HCT116 (cell line): ENCODE data around the gene ITGA2B. TPM values are rescaled to one million over a fixed set of nuclear protein-coding genes. Genes with fewer than 3 reads are reported as not detected.

Source experiments
- ATAC-seq: fragments of 200-7000 bp; cut with Tn5 transposase; 2 replicates; pipeline ENCODE4 v1.9.1; 2020; ENCODE audit warnings: mild to moderate bottlenecking, moderate library complexity
- BruUV-seq: library from RNA; stranded (reverse); fragments of 400-500 nt; replicated peaks from 2 replicates; lab custom pipeline; 2021; lab: Mats Ljungman, UMichigan
- CTCF ChIA-PET: fragments of 300-600 bp; sonication (Branson Sonifier 250); formaldehyde crosslinking; loops from one replicate; lab custom pipeline; 2021; ENCODE audit warnings: antibody characterized with exemption; lab: Charles Lee
- POLR2A ChIA-PET: fragments of 300-600, 350-600 bp; sonication (Branson Sonifier 250); formaldehyde crosslinking; loops from one replicate; lab custom pipeline; 2021; ENCODE audit warnings: antibody characterized with exemption; lab: Charles Lee
- RAD21 ChIA-PET, 2 experiments: fragments of 300-600 bp; sonication (Branson Sonifier 250); formaldehyde crosslinking; loops; one replicate each; lab custom pipeline; 2023; ENCODE audit warnings: low total read pairs in 2 of 2; ENCODE audit not compliant: uncharacterized antibody in 2 of 2, unreplicated experiment in 2 of 2, low non-redundant PET in 1 of 2; lab: Charles Lee
- DNase-seq: peaks from one replicate; pipeline ENCODE4 v3.0.0-alpha.2; 2010; ENCODE audit warnings: low read depth, low spot score
- H2AFZ ChIP-seq: fragments of 200-600 bp; shearing (Covaris generic), sonication (generic); 2 replicates; pipeline ENCODE4 v1.6.1; 2017; ENCODE audit warnings: low read depth, mixed run types, mixed read lengths, antibody characterized with exemption, low read length; ENCODE audit not compliant: poor library complexity, severe bottlenecking
- H3K27ac ChIP-seq: 2 replicates; pipeline ENCODE4 v1.5.1; 2012; ENCODE audit warnings: low read depth, low read length
- H3K27me3 ChIP-seq: fragments of 200-600 bp; sonication (generic); 2 replicates; pipeline ENCODE4 v1.6.1; 2016; ENCODE audit warnings: mixed run types, low read length, mixed read lengths; ENCODE audit not compliant: insufficient read depth
- H3K36me3 ChIP-seq, 2 experiments: fragments of 200-500 bp in 1 of 2; fragments of 200-600 bp in 1 of 2; sonication (Bioruptor generic) in 1 of 2; sonication (generic) in 1 of 2; 2 replicates each; pipeline versions ENCODE4 v1.5.1 to v1.6.1; 2014 to 2016; ENCODE audit warnings: low read length in 2 of 2, inconsistent platforms in 1 of 2, mixed read lengths in 1 of 2, mixed run types in 1 of 2; ENCODE audit not compliant: insufficient read depth in 2 of 2, control insufficient read depth in 1 of 2
- H3K4me1 ChIP-seq, 2 experiments: fragments of 200-600 bp in 1 of 2; sonication (generic) in 1 of 2; 2 replicates each; pipeline versions ENCODE4 v1.5.1 to v1.6.1; 2012 to 2017; ENCODE audit warnings: low read length in 2 of 2, inconsistent platforms in 1 of 2, mild to moderate bottlenecking in 1 of 2, mixed read lengths in 1 of 2, mixed run types in 1 of 2, moderate library complexity in 1 of 2; ENCODE audit not compliant: insufficient read depth in 2 of 2, control insufficient read depth in 1 of 2
- H3K4me2 ChIP-seq: fragments of 200-600 bp; sonication (generic); 2 replicates; pipeline ENCODE4 v1.6.1; 2017; ENCODE audit warnings: mixed run types, low read length, mixed read lengths
- H3K4me3 ChIP-seq, 2 experiments: fragments of 200-600 bp in 1 of 2; sonication (generic) in 1 of 2; replicated peaks in 1 of 2; 2 replicates each; pipeline ENCODE4 v1.5.1; 2011 to 2016; ENCODE audit warnings: low read length in 2 of 2, control low read depth in 1 of 2, low read depth in 1 of 2, mild to moderate bottlenecking in 1 of 2, mixed read lengths in 1 of 2, mixed run types in 1 of 2
- H3K79me2 ChIP-seq: fragments of 200-600 bp; sonication (generic); 2 replicates; pipeline ENCODE4 v1.6.1; 2017; ENCODE audit warnings: mild to moderate bottlenecking, mixed run types, low read length, moderate library complexity, mixed read lengths; ENCODE audit not compliant: insufficient read depth
- H3K9ac ChIP-seq: fragments of 200-600 bp; sonication (generic); 2 replicates; pipeline ENCODE4 v1.6.1; 2016; ENCODE audit warnings: low read length, mixed read lengths
- H3K9me2 ChIP-seq: fragments of 200-600 bp; sonication (generic), shearing (Covaris generic); 2 replicates; pipeline ENCODE4 v1.6.1; 2017; ENCODE audit warnings: mixed run types, mild to moderate bottlenecking, moderate library complexity; ENCODE audit not compliant: insufficient read depth
- H3K9me3 ChIP-seq, 2 experiments: fragments of 200-500 bp in 1 of 2; fragments of 200-600 bp in 1 of 2; sonication (Bioruptor generic) in 1 of 2; sonication (generic) in 1 of 2; 2 replicates each; pipeline ENCODE4 v1.6.1; 2014 to 2017; ENCODE audit warnings: low read length in 2 of 2, mixed read lengths in 2 of 2, inconsistent platforms in 1 of 2, low read depth in 1 of 2, mild to moderate bottlenecking in 1 of 2, mixed run types in 1 of 2, moderate library complexity in 1 of 2; ENCODE audit not compliant: control insufficient read depth in 1 of 2, insufficient read depth in 1 of 2
- H4K20me1 ChIP-seq: fragments of 200-600 bp; sonication (generic), shearing (Covaris generic); 2 replicates; pipeline ENCODE4 v1.6.1; 2017; ENCODE audit warnings: mixed run types, mild to moderate bottlenecking, moderate library complexity; ENCODE audit not compliant: insufficient read depth
- ATF3 ChIP-seq: IDR thresholded peaks from 2 replicates; pipeline ENCODE4 v1.6.1; 2012
- CBX3 ChIP-seq: IDR thresholded peaks from 2 replicates; pipeline ENCODE4 v1.6.1; 2012; ENCODE audit warnings: low read depth
- ELF1 ChIP-seq: IDR thresholded peaks from 2 replicates; pipeline ENCODE4 v1.6.1; 2012; ENCODE audit warnings: low read depth, borderline replicate concordance
- EZH2 ChIP-seq: fragments of 200-600 bp; sonication (generic); IDR thresholded peaks from 2 replicates; pipeline ENCODE4 v1.6.1; 2017; ENCODE audit warnings: antibody characterized with exemption, mixed run types
- EZH2phosphoT487 ChIP-seq: fragments of 200-600 bp; IDR thresholded peaks from 2 replicates; pipeline ENCODE4 v1.6.1; 2018; ENCODE audit warnings: antibody characterized with exemption, borderline replicate concordance
- JUND ChIP-seq: IDR thresholded peaks from 2 replicates; pipeline ENCODE4 v1.6.1; 2012
- MAX ChIP-seq: IDR thresholded peaks from 2 replicates; pipeline ENCODE4 v1.6.1; 2012
- POLR2A ChIP-seq: IDR thresholded peaks from 2 replicates; pipeline ENCODE4 v1.7.0; 2011; ENCODE audit warnings: borderline replicate concordance; ENCODE audit not compliant: insufficient read depth, insufficient read length; ENCODE audit errors: extremely low read depth
- RAD21 ChIP-seq: IDR thresholded peaks from 2 replicates; pipeline ENCODE4 v1.6.1; 2012; ENCODE audit warnings: low read depth, mild to moderate bottlenecking
- REST ChIP-seq: IDR thresholded peaks from 2 replicates; pipeline ENCODE4 v1.6.1; 2012; ENCODE audit warnings: low read depth
- SIN3A ChIP-seq: IDR thresholded peaks from 2 replicates; pipeline ENCODE4 v1.6.1; 2012; ENCODE audit warnings: low read depth
- SP1 ChIP-seq: IDR thresholded peaks from 2 replicates; pipeline ENCODE4 v1.6.1; 2012; ENCODE audit warnings: low read depth
- SRF ChIP-seq: IDR thresholded peaks from 2 replicates; pipeline ENCODE4 v1.6.1; 2012; ENCODE audit warnings: low read depth
- ZFX ChIP-seq: fragments of 450-650 bp; IDR thresholded peaks from 2 replicates; pipeline ENCODE4 v1.6.1; 2017
- ZNF274 ChIP-seq: fragments of 200-500 bp; sonication (Bioruptor generic); IDR thresholded peaks from 2 replicates; pipeline ENCODE4 v1.6.1; 2014; ENCODE audit warnings: mild to moderate bottlenecking, low read depth, low read length, inconsistent platforms
- intact Hi-C: fragments of 100-400 bp; cut with micrococcal nuclease; formaldehyde crosslinking; loops from 2 replicates; pipeline ENCODE4 v1.10.0; 2022
- total RNA-seq: library from RNA; stranded (reverse); gene quantifications from one replicate; pipeline ENCODE4 v1.2.1, GENCODE V29; 2021; ENCODE audit not compliant: unreplicated experiment

ITGA2B gene
- total RNA-seq, 1 experiment from 2014 or later: 7.6 TPM

GRCh38 chr17:44384823-44385286 lies 4.6 kb downstream of the ITGA2B start:
- peak overlapping the region; percentile 98 for H3K4me2 ChIP-seq
- H3K9ac ChIP-seq: peak overlapping the region; percentile 77

More at GRCh38 chr17:44384823-44385286, 4.6 kb downstream of the ITGA2B start:
- Histone ChIP-seq H4K20me1 (no peaks in the 10 kb centered on the region), H3K4me3 (peak overlapping the region; percentile 57 to 67), H3K4me1 (peaks cover 4 to 18% of the 10 kb centered on the region in 2 experiments; a peak in 3 of 4 replicates), H3K9me2 (no peaks in the 10 kb centered on the region), H3K9me3 (no peaks in the 10 kb centered on the region), H3K27ac (peak overlapping the region; percentile 29; the same call in 1 of the 2 replicates), H2AFZ (peak overlapping the region; percentile 88), H3K79me2 (no peaks in the 10 kb centered on the region), H3K36me3 (no peaks in the 10 kb centered on the region), H3K27me3 (no peaks in the 10 kb centered on the region)
- intact Hi-C loops: no loop called here
- TF ChIP-seq CBX3 (no peak), SIN3A (no peak), MAX (no peak), RAD21 (no peak), ATF3 (no peak), ZNF274 (no peak), EZH2phosphoT487 (no peak), SP1 (no peak), REST (no peak), ELF1 (no peak), SRF (no peak), POLR2A (no peak), EZH2 (no peak), JUND (no peak), ZFX (no peak)
- POLR2A ChIA-PET: interaction anchor here (0.9 to 1.5 kb wide), 4 partner anchors 9 to 22 kb away, joined by 3 to 7 read pairs (median 6); partner anchors contain the start of gene FAM171A2
- no peak for ATAC-seq
- CTCF ChIA-PET: interaction anchor here (0.9 to 1.2 kb wide), 4 partner anchors 9 to 175 kb away, joined by 3 to 9 read pairs (median 3); partner anchors contain the start of gene FAM171A2
- no peak for DNase-seq
- no TSS peak for BruUV-seq
- RAD21 ChIA-PET: no interaction called here
